Astrocyte of the cerebellum (primary cell): ENCODE measurements around the gene RTN4.

Experiments used
- DNase-seq: peaks from one replicate; pipeline ENCODE4 v3.0.0-alpha.2; 2011; ENCODE audit warnings: low read depth
- H3K4me3 ChIP-seq: 2 replicates; pipeline ENCODE4 v1.5.1; 2011; ENCODE audit warnings: mild to moderate bottlenecking, low read depth, low read length, moderate library complexity
- in situ Hi-C: cut with HindIII; loops from 2 replicates; pipeline ENCODE4 v1.10.0; 2017; ENCODE audit warnings: low sequenced_read_pairs
- TF ChIP-seq, protein P1 (sequence below): IDR thresholded peaks from 2 replicates; pipeline ENCODE4 v1.5.1; 2012; ENCODE audit warnings: low read length, low read depth, moderate library complexity, mild to moderate bottlenecking; ENCODE audit errors: missing control alignments

The RTN4 gene

DNA sequence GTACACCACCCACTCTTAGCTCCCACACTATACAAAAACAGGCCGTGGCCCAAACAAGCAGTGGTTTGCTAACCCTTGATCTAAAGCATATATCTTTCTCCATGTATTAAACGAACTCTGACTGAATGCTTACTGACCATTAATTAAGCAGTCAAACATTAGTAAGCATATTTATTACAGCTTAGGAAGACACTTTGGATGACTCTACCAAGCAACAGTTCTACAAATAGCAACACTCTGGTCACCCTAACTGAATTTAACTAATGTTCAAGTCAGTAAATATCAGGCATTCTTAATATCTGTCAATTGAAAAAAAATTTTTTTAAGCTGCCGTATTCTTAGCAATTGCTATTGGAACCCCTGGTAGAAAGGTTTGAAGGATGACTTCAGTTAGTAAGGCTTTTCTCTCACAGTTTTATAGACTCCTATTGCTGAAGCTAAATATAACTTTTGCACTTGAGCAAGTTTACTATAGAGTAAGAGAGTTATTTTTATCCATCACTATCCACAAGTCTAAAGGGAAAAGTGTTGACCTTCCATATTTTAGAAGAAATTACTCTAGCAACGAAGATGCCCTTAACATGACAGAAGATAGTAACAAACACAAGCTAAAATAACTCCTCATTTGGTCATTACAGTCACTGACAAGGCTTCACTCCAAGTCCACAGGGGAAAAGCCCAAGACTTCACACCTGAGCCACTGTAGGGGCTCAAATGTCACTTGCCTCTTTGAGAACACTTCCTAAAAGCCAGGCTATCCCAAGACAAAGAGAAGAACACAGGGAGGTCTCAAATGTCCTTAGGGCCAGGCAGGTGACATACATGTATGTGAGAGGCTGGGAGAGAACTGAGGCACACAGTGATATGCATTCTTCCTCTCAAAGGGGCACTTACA, 74.4 kb downstream of the RTN4 start:
- in situ Hi-C loops: no loop called here
- DNase-seq: no peak
- TF ChIP-seq, protein P1, sequence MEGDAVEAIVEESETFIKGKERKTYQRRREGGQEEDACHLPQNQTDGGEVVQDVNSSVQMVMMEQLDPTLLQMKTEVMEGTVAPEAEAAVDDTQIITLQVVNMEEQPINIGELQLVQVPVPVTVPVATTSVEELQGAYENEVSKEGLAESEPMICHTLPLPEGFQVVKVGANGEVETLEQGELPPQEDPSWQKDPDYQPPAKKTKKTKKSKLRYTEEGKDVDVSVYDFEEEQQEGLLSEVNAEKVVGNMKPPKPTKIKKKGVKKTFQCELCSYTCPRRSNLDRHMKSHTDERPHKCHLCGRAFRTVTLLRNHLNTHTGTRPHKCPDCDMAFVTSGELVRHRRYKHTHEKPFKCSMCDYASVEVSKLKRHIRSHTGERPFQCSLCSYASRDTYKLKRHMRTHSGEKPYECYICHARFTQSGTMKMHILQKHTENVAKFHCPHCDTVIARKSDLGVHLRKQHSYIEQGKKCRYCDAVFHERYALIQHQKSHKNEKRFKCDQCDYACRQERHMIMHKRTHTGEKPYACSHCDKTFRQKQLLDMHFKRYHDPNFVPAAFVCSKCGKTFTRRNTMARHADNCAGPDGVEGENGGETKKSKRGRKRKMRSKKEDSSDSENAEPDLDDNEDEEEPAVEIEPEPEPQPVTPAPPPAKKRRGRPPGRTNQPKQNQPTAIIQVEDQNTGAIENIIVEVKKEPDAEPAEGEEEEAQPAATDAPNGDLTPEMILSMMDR: no peak

GRCh38 chr2:54975175-54975574, 75.1 kb downstream of the RTN4 start:
- TF ChIP-seq, protein P1: no peak
- DNase-seq: no peak
- no peak overlapping the region for H3K4me3 ChIP-seq
- in situ Hi-C loops: no loop called here

More for the DNA sequence above, 74.4 kb downstream of the RTN4 start:
- no peak overlapping the region for H3K4me3 ChIP-seq

GRCh38 chr2:54969940-54970338, 80.3 kb downstream of the RTN4 start:
- in situ Hi-C loops: no loop called here
- H3K4me3 ChIP-seq: no peak overlapping the region
- DNase-seq: no peak
- TF ChIP-seq, protein P1: no peak

GRCh38 chr2:54969295-54969939, 80.8 kb downstream of the RTN4 start:
- TF ChIP-seq, protein P1: no peak
- in situ Hi-C loops: no loop called here
- H3K4me3 ChIP-seq: no peak overlapping the region
- DNase-seq: no peak

- TF ChIP-seq, protein P1: no peak
Observed at GRCh38 chr2:54968561-54969218, 81.6 kb downstream of the RTN4 start.

DNA sequence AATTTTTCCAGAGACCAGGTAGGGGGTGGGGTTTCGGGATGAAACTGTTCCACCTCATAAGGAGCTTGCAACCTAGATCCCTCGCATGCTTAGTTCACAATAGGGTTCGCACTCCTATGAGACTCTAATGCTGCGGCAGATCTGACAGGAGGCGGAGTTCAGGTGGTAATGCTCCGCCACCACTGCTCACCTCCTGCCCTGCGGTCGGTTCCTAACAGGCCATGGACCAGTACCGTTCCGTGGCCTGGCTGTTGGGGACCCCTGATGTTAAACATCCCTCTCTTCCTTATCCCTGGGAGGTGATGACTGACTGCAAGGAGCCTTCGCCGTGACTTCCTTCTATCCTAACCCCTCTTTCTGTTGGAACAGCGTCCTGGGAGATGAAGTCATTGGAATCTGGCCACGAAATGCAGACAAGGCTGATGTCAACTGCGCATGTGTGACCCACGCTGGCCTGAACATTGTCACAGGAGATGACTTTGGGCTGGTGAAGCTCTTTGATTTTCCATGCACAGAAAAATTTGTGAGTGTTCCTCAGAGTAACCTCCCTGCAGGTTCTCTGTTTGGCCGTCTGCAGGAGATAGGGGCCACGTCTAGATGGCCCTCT, 82.4 kb downstream of the RTN4 start:
- in situ Hi-C loops: no loop called here

More at GRCh38 chr2:54968561-54969218, 81.6 kb downstream of the RTN4 start:
- in situ Hi-C loops: no loop called here
- H3K4me3 ChIP-seq: no peak overlapping the region
- DNase-seq: no peak

More for the DNA sequence above, 82.4 kb downstream of the RTN4 start:
- DNase-seq: no peak
- H3K4me3 ChIP-seq: no peak overlapping the region
- TF ChIP-seq, protein P1: no peak
